Measurements from ENCODE around the gene MIX23. TPM values are rescaled to one million over a fixed set of nuclear protein-coding genes. Genes with fewer than 3 reads are reported as not detected.
A peak's percentile ranks its signal among the peaks of the same experiment; 100 is the strongest.
"Not testable (repeated sequence)": the region's sequence is repeated elsewhere in the genome, so short reads cannot be mapped to it uniquely, and the experiment has no call there.

The MIX23 gene
- total RNA-seq, 6 experiments from 2014 or later: 21.3 to 36.0 (median 27.1) TPM

GRCh38 chr3:122366379-122366749, 16.7 kb downstream of the MIX23 start:
- Histone ChIP-seq H3K4me3 (no peak overlapping the region), H3K36me3 (peaks cover 0 to under 1% (median 0%) of the 10 kb centered on the region in 4 donors), H3K27me3 (no peaks in the 10 kb centered on the region), H3K9me3 (no peaks in the 10 kb centered on the region), H3K27ac (peak overlapping the region in 2 of 3 donors; percentile 70 to 72), H3K4me1 (peaks cover 0 to 47% (median 11%) of the 10 kb centered on the region in 4 donors)
- no peak for TF ChIP-seq POLR2A (IDR thresholded peaks at IDR 0.05)
- no peak for TF ChIP-seq CTCF (IDR thresholded peaks at IDR 0.05)
- whole genome bisulfite sequencing (ENCODE audit: insufficient coverage, low coverage, low lambda C conversion rate, missing lambda C conversion rate): 74% methylated on average over 5 of the region's 5 CpGs
- intact Hi-C loops (cut with DNase I): no loop called here
- ATAC-seq (peak in 3 of 4 donors; percentile 32 to 60 (median 41)), DNase-seq (no peak)

- peak overlapping the region in 2 of 3 donors; percentile 70 to 72 for H3K27ac ChIP-seq
- H3K9me3 ChIP-seq; H3K4me3 ChIP-seq; intact Hi-C loops (cut with DNase I); H3K36me3 ChIP-seq; H3K27me3 ChIP-seq; DNase-seq: not testable (repeated sequence)
- TF ChIP-seq CTCF (IDR thresholded peaks at IDR 0.05): peak in 1 of 4 donors; percentile 4
- H3K4me1 ChIP-seq: peaks cover 0 to 47% (median 11%) of the 10 kb centered on the region in 4 donors
- peak; percentile 85 to 96 (median 91) for ATAC-seq
- WGBS (ENCODE audit: insufficient coverage, low coverage, low lambda C conversion rate, missing lambda C conversion rate): 58% methylated on average over 9 of the region's 10 CpGs
Measured at GRCh38 chr3:122365582-122366378, 17.3 kb downstream of the MIX23 start.

GRCh38 chr3:122365073-122365472, 18.0 kb downstream of the MIX23 start:
- no peaks in the 10 kb centered on the region for H3K9me3 ChIP-seq
- no peaks in the 10 kb centered on the region for H3K36me3 ChIP-seq
- peaks cover 0 to 47% (median 11%) of the 10 kb centered on the region in 4 donors for H3K4me1 ChIP-seq
- intact Hi-C loops (cut with DNase I): no loop called here
- WGBS (ENCODE audit: insufficient coverage, low coverage, low lambda C conversion rate, missing lambda C conversion rate): 57% methylated on average over 1 of the region's 1 CpG
- no peaks in the 10 kb centered on the region for H3K27me3 ChIP-seq
- TF ChIP-seq CTCF (IDR thresholded peaks at IDR 0.05) (no peak), POLR2A (IDR thresholded peaks at IDR 0.05) (no peak)
- DNase-seq (no peak), ATAC-seq (no peak)
- H3K4me3 ChIP-seq: no peak overlapping the region
- peak overlapping the region in 2 of 3 donors; percentile 70 to 72 for H3K27ac ChIP-seq

- no peaks in the 10 kb centered on the region for H3K9me3 ChIP-seq
- 77% methylated on average over 2 of the region's 2 CpGs for WGBS (ENCODE audit: insufficient coverage, low coverage, low lambda C conversion rate, missing lambda C conversion rate)
- H3K36me3 ChIP-seq: no peaks in the 10 kb centered on the region
- TF ChIP-seq CTCF (IDR thresholded peaks at IDR 0.05) (no peak), POLR2A (IDR thresholded peaks at IDR 0.05) (no peak)
- no peaks in the 10 kb centered on the region for H3K27me3 ChIP-seq
- DNase-seq (no peak), ATAC-seq (no peak)
- H3K4me3 ChIP-seq: no peak overlapping the region
- intact Hi-C loops (cut with DNase I): no loop called here
- H3K27ac ChIP-seq: peak overlapping the region in 2 of 3 donors; percentile 70 to 72
- H3K4me1 ChIP-seq: peaks cover 0 to 47% (median 11%) of the 10 kb centered on the region in 4 donors
Measured at GRCh38 chr3:122364490-122364889, 18.5 kb downstream of the MIX23 start.
